Brain microvascular endothelial cell (primary cell): Measurements from ENCODE around the gene ARHGEF37.
"Not testable (repeated sequence)": the region's sequence is repeated elsewhere in the genome, so short reads cannot be mapped to it uniquely, and the experiment has no call there.

ENCODE experiments used
- DNase-seq: peaks from one replicate; pipeline ENCODE4 v3.0.0-alpha.2; 2020
- H3K27ac ChIP-seq: fragments of 250-450 bp; sonication (Bioruptor Pico); 2 replicates; pipeline ENCODE4 v1.5.1; 2020; ENCODE audit warnings: mild to moderate bottlenecking, moderate library complexity
- H3K27me3 ChIP-seq: fragments of 250-450 bp; sonication (Bioruptor Pico); replicated peaks from 2 replicates; pipeline ENCODE4 v1.5.1; 2020; ENCODE audit warnings: mild to moderate bottlenecking
- H3K36me3 ChIP-seq: fragments of 250-450 bp; sonication (Bioruptor Pico); replicated peaks from 2 replicates; pipeline ENCODE4 v1.5.1; 2020; ENCODE audit warnings: mild to moderate bottlenecking
- H3K4me3 ChIP-seq: 2 replicates; pipeline ENCODE4 v1.5.1; 2011; ENCODE audit warnings: low read depth, mild to moderate bottlenecking, control low read depth, low read length, moderate library complexity
- CTCF ChIP-seq: IDR thresholded peaks from 2 replicates; pipeline ENCODE4 v1.5.1; 2011; ENCODE audit warnings: low read depth, mild to moderate bottlenecking, moderate library complexity, low read length, control low read depth, inconsistent platforms; ENCODE audit errors: missing control alignments
- in situ Hi-C: cut with HindIII; loops from 2 replicates; pipeline ENCODE4 v1.10.0; 2017; ENCODE audit warnings: low sequenced_read_pairs, low pct_ligation_motif_present

ARHGEF37 gene

GRCh38 chr5:149664666-149665415 is 83.5 kb downstream of the ARHGEF37 start:
- H3K4me3 ChIP-seq = no peak overlapping the region
- H3K27ac ChIP-seq = no peak overlapping the region
- H3K27me3 ChIP-seq = no peaks in the 10 kb centered on the region
- TF ChIP-seq CTCF = no peak
- no peaks in the 10 kb centered on the region for H3K36me3 ChIP-seq
- no peak for DNase-seq
- in situ Hi-C loops = no loop called here

- Histone ChIP-seq H3K27ac (no peak overlapping the region), H3K4me3 (no peak overlapping the region), H3K36me3 (no peaks in the 10 kb centered on the region), H3K27me3 (no peaks in the 10 kb centered on the region)
- in situ Hi-C loops = no loop called here
- TF ChIP-seq CTCF = no peak
- no peak for DNase-seq
These were observed 84.3 kb downstream of the ARHGEF37 start for GRCh38 chr5:149665416-149666175.

- H3K27ac ChIP-seq = no peak overlapping the region
- in situ Hi-C loops = no loop called here
- no peak overlapping the region for H3K4me3 ChIP-seq
- no peaks in the 10 kb centered on the region for H3K36me3 ChIP-seq
- no peak for TF ChIP-seq CTCF
- H3K27me3 ChIP-seq = no peaks in the 10 kb centered on the region
- peak; percentile 65 for DNase-seq
These were observed 85.0 kb downstream of the ARHGEF37 start for GRCh38 chr5:149666212-149666852.

- no peaks in the 10 kb centered on the region for H3K36me3 ChIP-seq
- no peaks in the 10 kb centered on the region for H3K27me3 ChIP-seq
- DNase-seq = peak; percentile 42
- H3K27ac ChIP-seq = no peak overlapping the region
- in situ Hi-C loops = no loop called here
- no peak overlapping the region for H3K4me3 ChIP-seq
- peak; percentile 84 for TF ChIP-seq CTCF
These were observed 86.0 kb downstream of the ARHGEF37 start for GRCh38 chr5:149667084-149667828.

GRCh38 chr5:149667829-149668330 is 86.6 kb downstream of the ARHGEF37 start:
- Histone ChIP-seq H3K27ac (no peak overlapping the region), H3K27me3 (no peaks in the 10 kb centered on the region), H3K36me3 (no peaks in the 10 kb centered on the region), H3K4me3 (no peak overlapping the region)
- no peak for TF ChIP-seq CTCF
- DNase-seq = no peak
- in situ Hi-C loops = no loop called here

GRCh38 chr5:149669273-149669672 is 88.0 kb downstream of the ARHGEF37 start:
- in situ Hi-C loops = not testable (repeated sequence)

More at GRCh38 chr5:149669273-149669672, 88.0 kb downstream of the ARHGEF37 start:
- H3K27ac ChIP-seq, DNase-seq, H3K4me3 ChIP-seq, H3K36me3 ChIP-seq, H3K27me3 ChIP-seq: not testable (repeated sequence)
